GM18861 (cell line): ENCODE data around the gene DCAF11.

Source experiments
- ATAC-seq: cut with Tn5 transposase; IDR thresholded peaks from one replicate; pipeline ENCODE4 v1.9.1; 2021; ENCODE audit not compliant: unreplicated experiment

Gene DCAF11

DNA sequence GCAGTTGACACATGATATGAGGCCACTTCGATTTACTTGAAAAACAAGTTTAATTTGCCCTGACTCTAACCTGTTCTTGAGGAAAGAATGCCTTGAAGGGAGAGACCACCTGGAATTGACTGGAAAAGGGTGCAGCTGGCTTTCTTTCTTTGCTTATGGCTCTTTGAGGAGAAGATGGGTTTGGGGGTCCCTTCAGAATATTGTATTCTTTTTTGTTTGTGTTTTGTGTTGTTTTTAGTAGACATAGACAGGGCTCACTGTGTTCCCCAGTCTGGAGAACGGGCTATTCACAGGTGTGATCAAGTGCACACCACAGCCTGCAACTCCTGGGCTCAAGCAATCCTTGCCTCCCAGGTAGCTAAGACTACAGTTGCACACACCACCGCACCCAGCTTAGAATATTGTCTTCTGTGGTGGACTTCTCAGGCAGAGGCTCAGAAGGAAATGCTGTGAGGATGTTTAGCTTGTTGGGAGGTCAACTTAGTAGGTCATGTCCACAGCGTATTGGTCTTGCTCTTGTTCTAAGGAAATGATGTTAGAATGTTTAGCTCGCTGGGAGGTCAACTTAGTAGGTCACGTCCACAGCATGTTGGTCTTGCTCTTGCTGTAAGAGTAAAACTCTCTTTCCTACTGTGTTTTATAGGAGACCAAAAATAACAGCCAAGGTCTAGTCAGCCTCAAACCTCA, 1.7 kb downstream of the DCAF11 start:
- ATAC-seq = no peak

GRCh38 chr14:24117179-24117578, 2.6 kb downstream of the DCAF11 start:
- no peak for ATAC-seq

GRCh38 chr14:24119691-24120090, 5.1 kb downstream of the DCAF11 start:
- no peak for ATAC-seq

DNA sequence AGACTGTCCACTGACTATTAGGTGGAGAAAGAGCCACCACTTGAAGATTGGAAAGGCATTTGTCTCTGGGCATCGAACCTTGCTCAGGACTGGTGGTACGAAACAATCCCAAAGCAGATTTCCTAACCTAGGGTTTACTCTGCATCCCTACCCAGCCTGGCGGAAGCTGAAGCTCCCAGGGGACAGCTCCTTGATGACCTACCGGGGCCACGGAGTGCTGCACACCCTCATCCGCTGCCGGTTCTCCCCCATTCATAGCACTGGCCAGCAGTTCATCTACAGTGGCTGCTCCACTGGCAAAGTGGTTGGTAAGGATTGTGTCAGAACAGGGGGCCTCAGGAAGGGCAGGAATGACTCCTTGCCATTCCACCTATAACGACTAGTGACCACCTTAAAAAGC, 6.6 kb downstream of the DCAF11 start:
- no peak for ATAC-seq

DNA sequence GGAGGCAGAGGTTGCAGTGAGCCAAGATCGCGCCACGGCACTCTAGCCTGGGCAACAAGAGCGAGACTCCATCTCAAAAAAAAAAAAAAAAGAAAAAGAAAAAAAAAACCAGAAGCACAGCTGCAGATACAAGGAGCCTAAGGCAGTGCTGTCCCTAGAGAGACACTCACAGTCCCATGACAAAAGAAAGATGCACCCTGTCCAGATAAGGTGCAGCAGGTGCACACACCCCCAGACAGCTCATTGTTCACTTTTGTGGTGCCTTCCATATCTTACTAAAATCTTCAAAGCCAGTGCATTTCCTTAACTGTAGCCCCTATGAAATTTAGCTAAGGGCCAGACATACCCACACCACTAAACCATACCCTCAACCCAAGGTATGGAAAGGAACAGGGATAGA, 7.8 kb downstream of the DCAF11 start:
- ATAC-seq = no peak

GRCh38 chr14:24122898-24123297, 8.3 kb downstream of the DCAF11 start:
- no peak for ATAC-seq

GRCh38 chr14:24123424-24124417, 9.1 kb downstream of the DCAF11 start:
- ATAC-seq = no peak

DNA sequence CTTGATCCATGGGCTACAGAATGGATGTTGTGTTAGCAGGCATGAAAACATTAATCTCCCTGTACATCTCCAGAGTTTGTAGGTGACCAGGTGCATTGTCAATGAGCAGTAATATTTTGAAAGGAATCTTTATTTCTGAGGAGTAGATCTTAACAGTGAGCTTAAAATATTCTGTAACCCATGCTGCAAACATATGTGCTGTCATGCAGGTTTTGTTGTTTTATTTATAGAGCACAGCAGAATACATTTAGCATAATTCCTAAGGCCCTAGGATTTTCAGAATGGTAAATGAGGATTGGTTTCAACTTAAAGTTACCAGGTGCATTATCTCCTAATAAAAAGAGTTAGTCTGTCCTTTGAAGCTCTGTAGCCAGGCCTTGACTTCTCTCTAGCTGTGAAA, 12.4 kb downstream of the DCAF11 start:
- no peak for ATAC-seq

DNA sequence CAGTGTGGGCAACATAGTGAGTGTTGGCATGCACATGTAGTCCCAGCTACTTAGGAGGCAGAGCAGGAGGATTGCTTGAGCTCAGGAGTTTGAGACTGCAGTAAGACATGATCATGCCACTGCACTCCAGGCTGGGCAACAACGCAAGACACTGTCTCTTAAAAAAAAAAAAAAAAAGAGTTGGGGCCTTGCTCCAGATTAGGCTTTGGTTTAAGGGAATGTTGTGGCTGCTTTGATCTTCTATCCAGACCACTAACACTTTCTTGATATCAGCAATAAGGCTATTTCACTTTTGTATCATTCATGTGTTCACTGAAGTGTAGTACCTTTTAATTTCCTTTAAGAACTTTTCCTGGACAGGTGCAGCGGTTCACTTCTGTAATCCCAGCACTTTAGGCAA, 13.1 kb downstream of the DCAF11 start:
- ATAC-seq = no peak

DNA sequence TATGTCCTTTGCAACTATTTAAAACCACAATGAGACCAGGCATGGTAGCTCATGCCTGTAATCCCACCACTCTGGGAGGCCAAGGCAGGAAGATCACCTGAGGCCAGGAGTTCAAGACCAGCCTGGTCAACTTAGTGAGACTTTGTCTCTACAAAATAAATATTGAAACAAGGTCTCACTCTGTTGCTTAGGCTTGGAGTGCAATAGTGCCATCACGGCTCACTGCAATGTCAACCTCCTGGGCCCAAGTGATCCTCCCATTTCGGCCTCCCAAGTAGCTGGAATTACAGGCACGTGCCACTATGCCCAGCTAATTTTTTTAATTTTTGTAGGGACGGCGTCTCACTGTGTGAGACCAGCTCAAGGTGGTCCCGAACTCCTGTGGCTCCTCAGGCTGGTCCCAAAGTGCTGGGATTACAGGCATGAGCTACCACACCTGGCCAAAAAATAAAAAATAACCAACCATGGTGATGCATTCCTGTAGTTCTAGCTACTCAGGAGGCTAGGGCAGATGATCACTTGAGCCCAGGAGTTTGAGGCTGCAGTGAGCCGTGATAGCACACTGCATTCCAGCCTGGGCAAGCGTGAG, 14.9 kb downstream of the DCAF11 start:
- no peak for ATAC-seq

DNA sequence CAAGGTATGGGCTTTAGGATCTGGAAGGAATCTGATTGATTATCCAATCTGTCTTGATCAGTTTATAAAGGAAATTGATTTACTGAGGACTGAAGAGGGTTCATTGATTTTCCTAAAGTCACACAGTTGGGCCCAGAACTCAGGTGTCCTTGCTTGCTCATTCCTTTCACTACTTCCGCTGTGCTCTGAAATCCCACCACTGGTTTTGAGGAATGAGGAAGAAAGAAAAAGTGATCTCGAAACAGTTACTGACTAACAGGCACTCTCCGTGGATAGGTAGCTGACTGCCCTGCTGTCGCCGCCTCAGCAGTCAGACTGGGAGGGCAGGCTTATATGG, 15.8 kb downstream of the DCAF11 start, which contains the start of gene FITM1:
FITM1 (plus strand) TSS at position 280 of the 337 bp plus-strand sequence. CDS start 905 bp downstream, outside the sequence.
- ATAC-seq = no peak

GRCh38 chr14:24130717-24131548, 16.4 kb downstream of the DCAF11 start:
- no peak for ATAC-seq

DNA sequence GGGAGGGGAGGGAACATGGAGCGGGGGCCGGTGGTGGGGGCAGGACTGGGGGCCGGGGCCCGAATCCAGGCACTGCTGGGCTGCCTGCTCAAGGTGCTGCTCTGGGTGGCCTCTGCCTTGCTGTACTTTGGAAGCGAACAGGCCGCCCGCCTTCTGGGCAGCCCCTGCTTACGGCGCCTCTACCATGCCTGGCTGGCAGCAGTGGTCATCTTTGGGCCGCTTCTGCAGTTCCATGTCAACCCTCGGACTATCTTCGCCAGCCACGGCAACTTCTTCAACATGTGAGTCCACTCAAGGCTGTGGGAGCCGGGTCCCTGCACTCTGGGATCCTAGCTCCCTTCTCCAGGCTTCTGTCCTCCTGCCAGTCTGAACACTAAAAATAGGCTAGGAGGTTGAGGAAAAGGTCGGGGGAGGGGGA, 17.0 kb downstream of the DCAF11 start:
- no peak for ATAC-seq

DNA sequence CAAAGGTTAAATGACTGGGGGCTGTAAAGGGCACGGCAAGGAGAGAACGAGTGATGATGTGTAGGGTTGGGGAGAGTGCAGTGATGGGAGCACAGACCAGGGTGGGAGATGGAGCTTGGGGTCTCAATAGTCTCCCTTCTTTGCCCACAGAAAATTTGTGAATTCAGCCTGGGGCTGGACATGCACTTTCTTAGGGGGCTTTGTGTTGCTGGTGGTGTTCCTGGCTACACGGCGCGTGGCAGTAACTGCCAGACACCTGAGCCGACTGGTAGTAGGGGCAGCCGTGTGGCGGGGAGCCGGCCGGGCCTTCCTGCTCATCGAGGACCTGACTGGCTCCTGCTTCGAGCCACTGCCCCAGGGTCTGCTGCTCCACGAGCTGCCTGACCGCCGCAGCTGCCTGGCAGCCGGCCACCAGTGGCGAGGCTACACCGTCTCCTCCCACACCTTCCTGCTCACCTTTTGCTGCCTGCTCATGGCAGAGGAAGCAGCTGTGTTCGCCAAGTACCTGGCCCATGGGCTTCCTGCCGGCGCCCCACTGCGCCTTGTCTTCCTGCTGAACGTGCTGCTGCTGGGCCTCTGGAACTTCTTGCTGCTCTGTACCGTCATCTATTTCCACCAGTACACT, 17.6 kb downstream of the DCAF11 start:
- ATAC-seq = no peak

DNA sequence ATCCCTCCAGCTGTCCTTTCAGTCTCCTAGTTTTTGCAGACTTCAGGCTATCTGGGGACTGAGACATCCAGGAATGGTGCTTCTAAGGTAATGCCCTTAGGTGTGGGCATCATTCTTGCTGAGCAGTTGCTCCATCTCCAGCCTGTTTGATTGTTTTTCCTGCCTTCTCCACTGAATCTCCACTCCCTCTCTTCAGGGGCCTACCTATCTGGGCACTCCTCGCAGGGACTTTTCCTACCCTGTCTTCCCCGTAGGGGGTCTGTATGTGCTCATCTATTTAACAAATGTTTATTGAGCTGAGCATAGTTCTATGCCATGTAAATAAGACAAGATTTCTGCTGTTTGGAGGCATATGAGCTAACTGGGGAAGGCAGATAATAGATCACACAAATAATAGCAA, 18.4 kb downstream of the DCAF11 start:
- no peak for ATAC-seq

- no peak for ATAC-seq
Measured at GRCh38 chr14:24133735-24134134, 19.2 kb downstream of the DCAF11 start.

DNA sequence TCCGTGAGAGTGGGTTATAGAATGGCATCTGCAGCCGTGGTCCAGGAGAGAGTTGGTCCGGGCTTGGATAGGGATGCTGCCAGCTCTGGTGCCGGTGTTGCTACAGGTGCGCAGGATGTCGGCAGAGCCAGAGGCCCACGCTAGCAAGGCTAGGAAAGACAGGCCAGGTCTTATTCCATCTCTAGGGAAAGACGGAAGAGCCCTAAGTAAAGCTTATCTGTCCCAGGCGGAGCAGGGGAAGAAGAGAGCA, 20.9 kb downstream of the DCAF11 start:
- no peak for ATAC-seq

DNA sequence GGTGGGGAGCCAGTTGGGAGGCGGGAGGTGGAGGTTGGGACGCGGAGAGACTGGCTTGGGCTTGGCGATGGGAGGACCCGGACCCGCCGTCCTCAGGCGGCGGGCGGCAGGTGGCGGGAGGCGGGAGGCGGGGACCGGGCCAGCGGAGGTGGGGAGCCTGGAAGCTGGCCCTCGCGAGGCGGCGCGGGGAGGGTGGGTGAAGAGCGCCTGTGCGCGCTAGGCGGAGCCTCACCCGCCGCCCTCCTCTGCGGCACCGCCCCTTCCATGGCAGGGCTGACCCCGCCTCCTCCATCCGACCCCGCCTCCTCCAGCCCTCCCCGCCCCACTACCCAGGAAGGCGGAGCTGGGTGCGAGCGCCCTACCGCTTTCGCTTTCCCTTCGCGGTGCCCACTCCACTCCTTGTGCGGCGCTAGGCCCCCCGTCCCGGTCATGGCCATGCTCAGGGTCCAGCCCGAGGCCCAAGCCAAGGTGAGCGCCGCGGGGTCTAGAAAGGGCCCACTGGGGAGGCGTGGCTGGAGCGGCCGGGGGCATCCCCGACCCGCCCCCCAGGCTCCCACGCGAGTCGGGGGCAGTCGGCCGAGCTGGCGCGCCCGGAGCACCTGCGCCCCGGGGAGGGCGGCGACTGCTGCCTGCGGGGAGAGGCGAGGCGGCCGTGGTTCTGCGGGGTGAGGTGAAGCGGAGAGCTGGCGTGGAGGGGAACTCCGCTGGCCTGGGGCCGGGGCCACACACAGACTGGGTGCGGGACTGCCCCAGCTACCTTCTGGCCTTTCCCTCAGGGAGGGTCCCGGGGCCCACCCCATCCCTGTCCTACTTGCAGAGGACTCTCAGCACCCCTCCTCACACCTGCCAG, 21.5 kb downstream of the DCAF11 start, which contains the start of gene PSME1:
PSME1 (plus strand) TSS at position 361 of the 850 bp plus-strand sequence; CDS start at position 430, 69 bp downstream.
- ATAC-seq = peak; percentile 76

- ATAC-seq = no peak
Measured at GRCh38 chr14:24136684-24137528, 22.3 kb downstream of the DCAF11 start.
